Nephron (organoid): ENCODE measurements around the gene COL18A1.

ENCODE experiments used
- H3K27ac Mint-ChIP-seq, 3 experiments: 2 replicates each; pipeline ENCODE4 v1.8.0; 2020; ENCODE audit warnings: mixed read lengths in 3 of 3, mild to moderate bottlenecking in 2 of 3, moderate library complexity in 1 of 3
- H3K27me3 Mint-ChIP-seq: 2 replicates; pipeline ENCODE4 v1.8.0; 2021; ENCODE audit warnings: low read depth, mild to moderate bottlenecking, moderate library complexity, mixed read lengths
- H3K36me3 Mint-ChIP-seq: 2 replicates; pipeline ENCODE4 v1.8.0; 2020; ENCODE audit warnings: low read depth, mixed read lengths
- H3K4me1 Mint-ChIP-seq: 2 replicates; pipeline ENCODE4 v1.8.0; 2020; ENCODE audit warnings: mixed read lengths
- H3K4me3 Mint-ChIP-seq, 3 experiments: 2 replicates each; pipeline ENCODE4 v1.8.0; 2020; ENCODE audit warnings: mild to moderate bottlenecking in 3 of 3, mixed read lengths in 3 of 3, moderate library complexity in 2 of 3
- H3K9me3 Mint-ChIP-seq: 2 replicates; pipeline ENCODE4 v1.8.0; 2020; ENCODE audit warnings: mixed read lengths
- CTCF ChIP-seq, 3 experiments: fragments of 200-600 bp; sonication (generic); IDR thresholded peaks; one replicate each; pipeline ENCODE4 v1.5.0; 2021; ENCODE audit warnings: antibody characterized with exemption in 3 of 3; ENCODE audit not compliant: unreplicated experiment in 3 of 3

Gene COL18A1

GRCh38 chr21:45537746-45538291 lies 132.9 kb downstream of the COL18A1 start:
- no peaks in the 10 kb centered on the region for H3K9me3 Mint-ChIP-seq
- no peak overlapping the region for H3K4me3 Mint-ChIP-seq
- no peak for TF ChIP-seq CTCF (IDR thresholded peaks at IDR 0.05; ENCODE audit: unreplicated experiment in 3 of 3)
- no peak overlapping the region for H3K27ac Mint-ChIP-seq
- H3K27me3 Mint-ChIP-seq: no peaks in the 10 kb centered on the region
- peaks cover 3% of the 10 kb centered on the region for H3K36me3 Mint-ChIP-seq
- H3K4me1 Mint-ChIP-seq: peaks cover 33% of the 10 kb centered on the region

- H3K36me3 Mint-ChIP-seq: peaks cover 3% of the 10 kb centered on the region
- no peak overlapping the region for H3K4me3 Mint-ChIP-seq
- H3K27ac Mint-ChIP-seq: no peak overlapping the region
- no peaks in the 10 kb centered on the region for H3K9me3 Mint-ChIP-seq
- no peak for TF ChIP-seq CTCF (IDR thresholded peaks at IDR 0.05; ENCODE audit: unreplicated experiment in 3 of 3)
- peaks cover 33% of the 10 kb centered on the region for H3K4me1 Mint-ChIP-seq
- no peaks in the 10 kb centered on the region for H3K27me3 Mint-ChIP-seq
Observed at GRCh38 chr21:45538381-45539045, 133.5 kb downstream of the COL18A1 start.

GRCh38 chr21:45539046-45539795 lies 134.3 kb downstream of the COL18A1 start:
- Mint-ChIP-seq H3K27ac (no peak overlapping the region), H3K4me3 (peak overlapping the region; percentile 77 to 81 (median 80)), H3K4me1 (peaks cover 35% of the 10 kb centered on the region), H3K36me3 (peaks cover 3% of the 10 kb centered on the region), H3K9me3 (no peaks in the 10 kb centered on the region), H3K27me3 (no peaks in the 10 kb centered on the region)
- no peak for TF ChIP-seq CTCF (IDR thresholded peaks at IDR 0.05; ENCODE audit: unreplicated experiment in 3 of 3)

GRCh38 chr21:45539796-45540600 lies 135.0 kb downstream of the COL18A1 start:
- no peaks in the 10 kb centered on the region for H3K9me3 Mint-ChIP-seq
- H3K4me3 Mint-ChIP-seq: peak overlapping the region; percentile 79 to 91 (median 88)
- no peak for TF ChIP-seq CTCF (IDR thresholded peaks at IDR 0.05; ENCODE audit: unreplicated experiment in 3 of 3)
- H3K27me3 Mint-ChIP-seq: no peaks in the 10 kb centered on the region
- peaks cover 3% of the 10 kb centered on the region for H3K36me3 Mint-ChIP-seq
- peak overlapping the region in 2 of 3 experiments; percentile 79 to 83 for H3K27ac Mint-ChIP-seq
- H3K4me1 Mint-ChIP-seq: peaks cover 29% of the 10 kb centered on the region

- no peak for TF ChIP-seq CTCF (IDR thresholded peaks at IDR 0.05; ENCODE audit: unreplicated experiment in 3 of 3)
- peaks cover 3% of the 10 kb centered on the region for H3K36me3 Mint-ChIP-seq
- no peaks in the 10 kb centered on the region for H3K27me3 Mint-ChIP-seq
- peak overlapping the region in 2 of 3 experiments; percentile 83 to 85 for H3K27ac Mint-ChIP-seq
- no peaks in the 10 kb centered on the region for H3K9me3 Mint-ChIP-seq
- peak overlapping the region; percentile 79 to 91 (median 88) for H3K4me3 Mint-ChIP-seq
- peaks cover 25% of the 10 kb centered on the region for H3K4me1 Mint-ChIP-seq
Observed at GRCh38 chr21:45540601-45540970, 135.6 kb downstream of the COL18A1 start.
